ENCODE data around the gene KSR2.
"Not testable (repeated sequence)": the region's sequence is repeated elsewhere in the genome, so short reads cannot be mapped to it uniquely, and the experiment has no call there.

KSR2 gene

GRCh38 chr12:117760990-117761389, 207.8 kb downstream of the KSR2 start:
- no peak for DNase-seq (ENCODE audit: low read depth)

DNA sequence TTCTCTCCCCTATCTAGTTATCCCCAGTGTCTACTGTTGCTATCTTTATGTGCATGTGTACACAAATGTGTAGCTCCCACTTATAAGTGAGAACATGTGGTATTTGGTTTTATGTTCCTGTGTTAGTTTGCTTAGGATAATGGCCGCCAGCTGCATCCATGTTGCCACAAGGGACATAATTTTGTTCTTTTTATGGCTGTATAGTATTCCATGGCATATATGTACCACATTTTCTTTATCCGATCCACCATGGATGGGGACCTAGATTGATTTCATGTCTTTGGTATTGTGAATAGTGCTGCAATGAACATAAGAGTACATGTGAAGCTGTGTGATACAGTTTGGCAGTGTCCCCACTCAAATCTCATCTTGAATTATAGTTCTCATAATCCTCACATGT, 218.1 kb downstream of the KSR2 start:
- no peak for DNase-seq (ENCODE audit: low read depth)

GRCh38 chr12:117749431-117749830, 219.4 kb downstream of the KSR2 start:
- no peak for DNase-seq (ENCODE audit: low read depth)

GRCh38 chr12:117746358-117746757, 222.4 kb downstream of the KSR2 start:
- not testable (repeated sequence) for DNase-seq (ENCODE audit: low read depth)

GRCh38 chr12:117744418-117744817, 224.4 kb downstream of the KSR2 start:
- DNase-seq (ENCODE audit: low read depth): no peak

- no peak for DNase-seq (ENCODE audit: low read depth)
Measured at GRCh38 chr12:117743761-117744160, 225.0 kb downstream of the KSR2 start.

- DNase-seq (ENCODE audit: low read depth): no peak
Measured at GRCh38 chr12:117742721-117743120, 226.1 kb downstream of the KSR2 start.

GRCh38 chr12:117738233-117738632, 230.6 kb downstream of the KSR2 start:
- no peak for DNase-seq (ENCODE audit: low read depth)

GRCh38 chr12:117733549-117733805, 235.3 kb downstream of the KSR2 start:
- no peak for DNase-seq (ENCODE audit: low read depth)

GRCh38 chr12:117732761-117733548, 235.8 kb downstream of the KSR2 start:
- no peak for DNase-seq (ENCODE audit: low read depth)

DNA sequence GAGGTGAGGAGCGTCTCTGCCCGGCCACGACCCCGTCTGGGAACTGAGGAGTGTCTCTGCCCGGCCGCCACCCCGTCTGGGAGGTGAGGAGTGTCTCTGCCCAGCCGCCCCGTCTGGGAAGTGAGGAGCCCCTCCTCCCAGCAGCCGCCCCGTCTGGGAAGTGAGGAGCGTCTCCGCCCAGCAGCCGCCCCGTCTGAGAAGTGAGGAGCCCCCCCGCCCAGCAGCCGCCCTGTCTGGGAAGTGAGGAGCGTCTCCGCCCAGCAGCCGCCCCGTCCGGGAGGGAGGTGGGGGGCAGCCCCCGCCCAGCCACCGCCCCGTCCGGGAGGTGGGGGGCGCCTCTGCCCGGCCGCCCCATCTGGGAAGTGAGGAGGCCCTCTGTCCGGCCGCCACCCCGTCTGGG, 237.7 kb downstream of the KSR2 start:
- DNase-seq (ENCODE audit: low read depth): not testable (repeated sequence)

- DNase-seq (ENCODE audit: low read depth): no peak
Measured at GRCh38 chr12:117727301-117727700, 241.5 kb downstream of the KSR2 start.

DNA sequence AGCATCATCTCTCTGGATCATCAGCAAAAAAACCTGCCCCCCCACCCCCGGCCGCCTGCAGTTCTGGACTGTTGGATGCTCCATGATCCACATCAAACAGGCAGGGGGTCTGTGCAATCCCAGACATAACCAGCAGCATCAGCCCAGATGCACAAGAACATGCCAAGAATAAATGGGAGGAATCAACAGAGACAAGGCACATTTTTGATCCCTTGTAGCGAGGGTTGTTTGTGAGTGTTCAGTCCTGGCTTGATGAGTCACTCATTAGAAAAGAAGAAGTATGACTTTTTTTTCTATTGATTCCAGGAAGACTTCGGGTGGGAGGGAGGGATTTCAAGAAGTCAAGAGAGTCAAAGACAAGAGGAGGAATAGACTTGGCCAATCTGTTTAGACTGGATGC, 244.2 kb downstream of the KSR2 start:
- DNase-seq (ENCODE audit: low read depth): no peak

DNA sequence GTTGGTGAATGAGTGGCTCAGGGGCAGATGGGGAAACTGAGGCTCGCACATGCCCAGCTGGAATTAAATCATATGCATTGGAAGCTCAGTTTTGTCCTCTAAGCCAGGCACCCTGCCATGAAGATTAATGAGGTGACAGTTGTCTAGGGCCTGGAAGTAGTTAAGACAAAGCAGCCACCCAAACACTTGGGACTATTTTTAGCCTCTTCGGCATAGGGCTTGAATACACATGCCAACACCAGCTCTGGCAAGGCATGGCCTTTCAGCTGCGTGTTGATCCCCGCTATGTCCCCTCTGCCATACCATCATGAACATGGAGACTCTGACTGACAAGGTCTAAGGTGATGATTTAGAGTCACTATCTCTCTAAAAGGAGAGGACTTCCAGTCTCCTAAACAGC, 250.2 kb downstream of the KSR2 start:
- no peak for DNase-seq (ENCODE audit: low read depth)

DNA sequence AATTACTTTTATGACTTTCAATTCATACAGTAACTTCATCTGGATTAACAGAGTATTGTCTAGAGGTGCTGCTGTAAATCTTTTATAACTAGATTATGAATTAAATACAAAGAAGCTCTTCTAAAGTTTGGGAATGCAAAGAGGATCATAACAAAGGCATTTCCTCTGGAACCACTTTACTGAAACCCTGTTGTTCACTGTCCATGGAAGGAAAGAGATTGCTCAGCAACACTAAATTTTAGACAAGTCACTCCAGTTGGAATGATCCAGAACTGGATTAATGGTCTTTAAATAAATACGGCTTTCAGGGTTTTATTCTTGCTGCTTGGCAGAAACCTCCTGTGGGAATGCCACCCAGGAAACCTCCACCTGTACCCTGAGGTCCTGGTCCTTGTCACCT, 250.6 kb downstream of the KSR2 start:
- DNase-seq (ENCODE audit: low read depth): no peak

- DNase-seq (ENCODE audit: low read depth): no peak
Measured at GRCh38 chr12:117714203-117714602, 254.6 kb downstream of the KSR2 start.

GRCh38 chr12:117710121-117710520, 258.7 kb downstream of the KSR2 start:
- DNase-seq (ENCODE audit: low read depth): no peak

- no peak for DNase-seq (ENCODE audit: low read depth)
Measured at GRCh38 chr12:117707861-117708260, 260.9 kb downstream of the KSR2 start.

DNA sequence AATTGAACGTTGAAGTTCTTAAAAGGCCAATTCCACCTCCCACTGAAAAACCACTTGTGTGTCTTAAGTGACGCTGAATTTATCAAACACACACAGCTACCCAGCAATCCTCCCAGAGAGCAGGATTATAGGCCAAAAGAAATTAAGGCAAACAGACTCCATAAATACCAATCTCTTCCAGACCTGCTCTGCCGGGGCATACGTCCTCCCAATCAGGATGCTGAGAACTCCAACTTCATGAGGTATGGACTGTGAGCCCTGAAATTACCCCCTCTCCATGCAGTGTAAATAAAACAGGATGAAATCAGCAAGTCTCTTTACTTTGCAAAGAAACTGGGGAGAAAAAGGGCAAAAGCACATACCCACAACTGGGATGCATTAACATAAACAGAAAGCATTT, 265.2 kb downstream of the KSR2 start:
- DNase-seq (ENCODE audit: low read depth): no peak

DNA sequence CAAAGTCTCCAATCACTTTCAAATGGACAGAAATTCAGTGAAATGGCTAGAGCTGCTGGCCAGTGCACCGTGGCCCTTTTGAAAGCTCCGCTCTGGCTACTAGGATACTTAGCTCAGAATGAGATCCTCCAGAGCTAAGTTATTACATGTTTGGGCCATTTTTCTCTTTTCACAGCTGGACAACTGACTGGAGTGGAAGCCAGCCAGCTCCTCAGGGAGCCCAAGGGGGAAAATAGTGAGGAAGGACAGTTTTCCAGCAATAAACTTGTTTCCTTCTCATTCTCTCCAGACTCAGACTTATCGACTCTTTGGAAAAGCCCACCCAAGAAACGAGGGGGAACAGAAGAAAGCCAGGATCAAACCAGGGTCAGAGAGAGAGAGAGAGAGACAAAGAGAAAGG, 266.0 kb downstream of the KSR2 start:
- no peak for DNase-seq (ENCODE audit: low read depth)

GRCh38 chr12:117699575-117699974, 269.2 kb downstream of the KSR2 start:
- DNase-seq (ENCODE audit: low read depth): no peak

- no peak for DNase-seq (ENCODE audit: low read depth)
Measured at GRCh38 chr12:117699118-117699517, 269.7 kb downstream of the KSR2 start.

GRCh38 chr12:117695956-117696355, 272.8 kb downstream of the KSR2 start:
- no peak for DNase-seq (ENCODE audit: low read depth)

- DNase-seq (ENCODE audit: low read depth): no peak
Measured at GRCh38 chr12:117692512-117692911, 276.3 kb downstream of the KSR2 start.

DNA sequence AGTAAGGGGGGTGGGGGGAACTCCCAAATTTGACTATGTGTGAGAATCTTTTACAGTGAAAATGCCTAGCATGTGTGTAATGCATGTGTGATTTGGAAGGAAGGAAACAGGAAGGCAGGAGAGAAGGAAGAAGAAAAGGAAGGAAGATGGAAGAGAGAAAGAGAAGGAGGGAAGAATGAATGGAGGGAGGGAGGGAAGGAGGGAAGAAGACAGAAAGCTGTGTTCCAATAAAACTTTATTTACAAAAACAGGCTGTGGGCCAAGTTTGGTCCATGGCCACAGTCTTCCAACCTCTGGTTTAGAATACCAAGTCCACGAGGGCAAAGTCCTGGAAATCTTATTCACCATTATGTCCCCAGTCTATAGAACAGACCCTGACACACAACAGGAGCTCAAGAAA, 278.9 kb downstream of the KSR2 start:
- no peak for DNase-seq (ENCODE audit: low read depth)
